Endodermal cell (in vitro differentiated cells): ENCODE data around the gene SNF8. TPM values are rescaled to one million over a fixed set of nuclear protein-coding genes. Genes with fewer than 3 reads are reported as not detected.

ENCODE experiments used
- DNase-seq: peaks from one replicate; pipeline ENCODE4 v3.0.0-alpha.2; 2017
- H3K27ac ChIP-seq: 2 replicates; pipeline ENCODE4 v1.5.1; 2013; ENCODE audit warnings: mild to moderate bottlenecking, low read depth, low read length, moderate library complexity
- H3K27me3 ChIP-seq: 2 replicates; pipeline ENCODE4 v1.6.1; 2013; ENCODE audit warnings: mild to moderate bottlenecking, low read length, moderate library complexity; ENCODE audit not compliant: insufficient read depth, control insufficient read depth, poor library complexity, severe bottlenecking
- H3K36me3 ChIP-seq: 2 replicates; pipeline ENCODE4 v1.7.0; 2013; ENCODE audit warnings: mild to moderate bottlenecking, low read length, moderate library complexity; ENCODE audit not compliant: control insufficient read depth, insufficient read depth
- H3K4me1 ChIP-seq: one replicate; pipeline ENCODE4 v1.7.0; 2013; ENCODE audit warnings: low read length; ENCODE audit not compliant: control insufficient read depth, insufficient read depth
- H3K4me3 ChIP-seq: 2 replicates; pipeline ENCODE4 v1.5.1; 2013; ENCODE audit warnings: mild to moderate bottlenecking, low read length, moderate library complexity
- H3K9ac ChIP-seq: 2 replicates; pipeline ENCODE4 v1.6.1; 2013; ENCODE audit warnings: mild to moderate bottlenecking, low read length, moderate library complexity; ENCODE audit not compliant: poor library complexity, severe bottlenecking; ENCODE audit errors: extremely low read depth
- H3K9me3 ChIP-seq: 2 replicates; pipeline ENCODE4 v1.6.1; 2013; ENCODE audit warnings: mild to moderate bottlenecking, low read length, moderate library complexity; ENCODE audit not compliant: control insufficient read depth
- H3K27ac Mint-ChIP-seq: 2 replicates; pipeline ENCODE4 v1.8.0; 2020; ENCODE audit warnings: mixed read lengths
- H3K27me3 Mint-ChIP-seq: 2 replicates; pipeline ENCODE4 v1.8.0; 2021; ENCODE audit warnings: mild to moderate bottlenecking, mixed read lengths; ENCODE audit not compliant: insufficient read depth
- H3K36me3 Mint-ChIP-seq: 2 replicates; pipeline ENCODE4 v1.8.0; 2020; ENCODE audit warnings: low read depth, mixed read lengths
- H3K4me1 Mint-ChIP-seq: 2 replicates; pipeline ENCODE4 v1.8.0; 2020; ENCODE audit warnings: mixed read lengths
- H3K4me3 Mint-ChIP-seq: 2 replicates; pipeline ENCODE4 v1.8.0; 2020; ENCODE audit warnings: mild to moderate bottlenecking, moderate library complexity, mixed read lengths
- H3K9me3 Mint-ChIP-seq: 2 replicates; pipeline ENCODE4 v1.8.0; 2020; ENCODE audit warnings: mild to moderate bottlenecking, mixed read lengths
- CTCF ChIP-seq: fragments of 200-600 bp; sonication (generic); conservative IDR thresholded peaks from 2 replicates; pipeline ENCODE4 v1.5.0; 2021; ENCODE audit warnings: antibody characterized with exemption, mild to moderate bottlenecking
- WGBS, 2 experiments: methylation state at CpG; one replicate each; pipeline versions ENCODE4 v1.1.5 to v1.1.7; 2013; ENCODE audit warnings: missing lambda C conversion rate in 2 of 2, mixed read lengths in 1 of 2; ENCODE audit not compliant: insufficient coverage in 1 of 2, insufficient read length in 1 of 2; 5-methylcytosine and 5-hydroxymethylcytosine counted together
- total RNA-seq, 2 donors: library from RNA; stranded (reverse); fragmentation: NEBNext Ultra II Directional in 1 of 2; extraction: Animal tissue kit (Norgen Biotek cat#: 25700) in 1 of 2; gene quantifications; 2 replicates in 1 of 2; 3 replicates in 1 of 2; pipeline ENCODE4 v1.2.1, GENCODE V29; 2021

SNF8 gene
- total RNA-seq, 2 donors from 2014 or later, result 152 to 175 TPM

- no peaks in the 10 kb centered on the region for H3K9me3 Mint-ChIP-seq
- Histone ChIP-seq H3K4me3 (peak overlapping the region; percentile 94), H3K9ac (peak overlapping the region; percentile 73), H3K27me3 (no peaks in the 10 kb centered on the region), H3K27ac (no peak overlapping the region), H3K4me1 (peaks cover 7% of the 10 kb centered on the region), H3K9me3 (no peaks in the 10 kb centered on the region), H3K36me3 (peaks cover 32% of the 10 kb centered on the region)
- peaks cover 29% of the 10 kb centered on the region for H3K36me3 Mint-ChIP-seq
- H3K4me3 Mint-ChIP-seq, result peak overlapping the region; percentile 78
- TF ChIP-seq CTCF, result no peak
- H3K27me3 Mint-ChIP-seq, result no peaks in the 10 kb centered on the region
- H3K27ac Mint-ChIP-seq, result peak overlapping the region; percentile 92
- WGBS, 2 experiments, result 50 to 68% methylated on average over 2 to 5 of the region's 5 CpGs
- peaks cover 10% of the 10 kb centered on the region for H3K4me1 Mint-ChIP-seq
- no peak for DNase-seq
These were observed 50.8 kb downstream of the SNF8 start for GRCh38 chr17:48893646-48894508.

GRCh38 chr17:48892940-48893645 lies 51.5 kb downstream of the SNF8 start:
- DNase-seq, result peak; percentile 65
- H3K4me3 Mint-ChIP-seq, result peak overlapping the region; percentile 78
- Histone ChIP-seq H3K27ac (no peak overlapping the region), H3K27me3 (no peaks in the 10 kb centered on the region), H3K4me3 (peak overlapping the region; percentile 94), H3K9ac (peak overlapping the region; percentile 73), H3K4me1 (peaks cover 5% of the 10 kb centered on the region), H3K9me3 (no peaks in the 10 kb centered on the region), H3K36me3 (peaks cover 27% of the 10 kb centered on the region)
- H3K27ac Mint-ChIP-seq, result peak overlapping the region; percentile 92
- peaks cover 10% of the 10 kb centered on the region for H3K4me1 Mint-ChIP-seq
- H3K9me3 Mint-ChIP-seq, result no peaks in the 10 kb centered on the region
- no peak for TF ChIP-seq CTCF
- H3K36me3 Mint-ChIP-seq, result peaks cover 24% of the 10 kb centered on the region
- H3K27me3 Mint-ChIP-seq, result no peaks in the 10 kb centered on the region
- 1 to 2% methylated on average over 15 to 24 of the region's 24 CpGs for WGBS, 2 experiments

DNA sequence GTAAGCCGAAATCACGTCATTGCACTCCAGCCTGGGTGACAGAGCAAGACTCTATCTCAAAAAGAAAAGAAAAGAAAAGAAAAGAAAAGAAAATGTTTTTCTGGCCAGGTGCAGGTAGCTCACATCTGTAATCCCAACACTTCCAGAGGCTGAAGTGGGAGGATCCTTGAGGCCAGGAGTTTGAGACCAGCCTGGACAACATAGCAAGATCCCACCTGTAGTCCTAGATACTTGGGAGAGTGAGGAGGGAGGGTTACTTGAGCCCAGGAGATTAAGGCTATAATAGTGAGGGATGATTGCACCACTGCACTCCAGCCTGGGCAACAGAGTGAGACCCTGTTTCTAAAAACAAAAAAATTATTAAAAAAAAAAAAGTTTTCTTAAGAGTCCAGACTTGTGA lies 54.6 kb downstream of the SNF8 start:
- no peak overlapping the region for H3K27ac ChIP-seq
- Mint-ChIP-seq H3K27me3 (no peaks in the 10 kb centered on the region), H3K36me3 (peaks cover 4% of the 10 kb centered on the region), H3K4me1 (peaks cover 10% of the 10 kb centered on the region), H3K27ac (no peak overlapping the region), H3K4me3 (no peak overlapping the region), H3K9me3 (no peaks in the 10 kb centered on the region)
- no peak for DNase-seq
- H3K9me3 ChIP-seq, result no peaks in the 10 kb centered on the region
- H3K36me3 ChIP-seq, result peaks cover 4% of the 10 kb centered on the region
- no peak for TF ChIP-seq CTCF
- 100% methylated on average over 2 of the region's 2 CpGs for WGBS, 2 experiments
- peaks cover 4% of the 10 kb centered on the region for H3K4me1 ChIP-seq
- no peak overlapping the region for H3K4me3 ChIP-seq
- H3K27me3 ChIP-seq, result no peaks in the 10 kb centered on the region
- no peak overlapping the region for H3K9ac ChIP-seq
